Measurements from ENCODE around the gene IGF2R.

The IGF2R gene

DNA sequence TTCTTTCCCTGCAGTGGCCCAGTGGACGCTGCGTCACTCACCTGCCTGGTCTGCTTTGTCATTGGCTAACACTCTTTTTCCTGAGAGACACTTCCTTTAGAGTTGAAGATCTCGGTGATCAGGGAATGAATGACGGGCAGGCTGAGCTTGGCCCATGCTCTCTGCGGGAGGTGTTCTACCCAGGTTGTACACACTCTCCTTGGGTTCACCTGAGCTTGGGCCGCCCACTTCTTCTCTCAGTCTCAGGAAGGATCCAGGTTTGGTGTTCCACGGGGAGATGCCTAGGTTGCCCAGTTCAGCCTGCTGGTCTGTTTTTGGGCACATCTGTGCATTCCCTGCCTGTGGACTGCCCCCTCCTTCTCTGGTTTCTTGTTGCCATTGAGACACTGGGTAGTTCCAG, 86.0 kb downstream of the IGF2R start:
- DNase-seq = no peak
- Histone ChIP-seq H3K27me3 (replicated peaks; ENCODE audit: control insufficient read depth, insufficient read depth, low read length, poor library complexity, severe bottlenecking) (no peaks in the 10 kb centered on the region), H3K4me3 (ENCODE audit: insufficient read depth, low read depth, low read length, poor library complexity, severe bottlenecking) (no peak overlapping the region), H3K36me3 (ENCODE audit: control insufficient read depth, insufficient read depth, low read length) (peaks cover 71% of the 10 kb centered on the region), H3K27ac (ENCODE audit: insufficient read depth, low read length, poor library complexity, severe bottlenecking) (no peak overlapping the region), H3K9me3 (ENCODE audit: control insufficient read depth, low read length) (no peaks in the 10 kb centered on the region), H3K4me1 (ENCODE audit: control insufficient read depth, insufficient read depth, low read length, poor library complexity, severe bottlenecking) (no peaks in the 10 kb centered on the region)

DNA sequence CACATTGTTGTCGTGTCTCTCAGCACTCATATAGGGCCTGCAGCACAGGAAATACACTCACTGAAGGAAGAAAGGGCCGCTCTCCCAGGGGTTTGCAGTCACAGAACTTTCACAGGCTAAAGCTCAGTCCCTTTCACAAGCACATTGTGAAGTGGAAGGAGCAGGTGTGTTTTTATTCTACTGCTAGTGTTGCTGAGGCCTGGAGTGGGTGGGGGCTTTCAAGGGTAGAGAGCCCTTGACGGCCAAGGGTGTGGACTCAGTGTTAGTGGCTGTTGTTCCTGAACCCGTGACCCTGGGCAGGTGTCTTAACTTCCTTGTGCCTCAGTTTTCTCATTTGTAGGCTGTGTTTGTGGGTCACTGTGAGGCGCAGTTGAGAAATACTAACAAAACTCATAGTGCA, 86.5 kb downstream of the IGF2R start:
- H3K27ac ChIP-seq (ENCODE audit: insufficient read depth, low read length, poor library complexity, severe bottlenecking) = no peak overlapping the region
- no peaks in the 10 kb centered on the region for H3K27me3 ChIP-seq (replicated peaks; ENCODE audit: control insufficient read depth, insufficient read depth, low read length, poor library complexity, severe bottlenecking)
- H3K36me3 ChIP-seq (ENCODE audit: control insufficient read depth, insufficient read depth, low read length) = peaks cover 70% of the 10 kb centered on the region
- no peaks in the 10 kb centered on the region for H3K9me3 ChIP-seq (ENCODE audit: control insufficient read depth, low read length)
- no peak overlapping the region for H3K4me3 ChIP-seq (ENCODE audit: insufficient read depth, low read depth, low read length, poor library complexity, severe bottlenecking)
- H3K4me1 ChIP-seq (ENCODE audit: control insufficient read depth, insufficient read depth, low read length, poor library complexity, severe bottlenecking) = no peaks in the 10 kb centered on the region
- DNase-seq = no peak

DNA sequence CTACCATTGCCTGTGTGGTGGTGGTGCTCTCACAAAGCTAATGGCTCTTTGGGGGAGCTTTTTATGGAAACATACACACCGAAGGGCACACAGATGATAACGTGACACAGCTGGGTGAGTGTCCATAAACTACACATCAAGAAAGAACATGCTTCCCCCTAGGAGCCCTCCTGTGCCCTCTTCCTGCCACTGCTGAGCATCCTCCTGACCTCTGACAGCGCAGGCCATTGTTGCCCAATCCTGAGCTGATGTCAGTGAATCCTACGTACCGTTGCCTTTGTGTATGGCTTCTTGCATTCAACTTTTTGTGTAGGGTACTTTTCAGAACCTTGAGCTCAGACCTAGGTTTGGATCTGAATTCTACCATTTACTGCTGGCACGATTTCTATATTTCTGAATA, 86.9 kb downstream of the IGF2R start:
- H3K27ac ChIP-seq (ENCODE audit: insufficient read depth, low read length, poor library complexity, severe bottlenecking) = no peak overlapping the region
- DNase-seq = no peak
- H3K27me3 ChIP-seq (replicated peaks; ENCODE audit: control insufficient read depth, insufficient read depth, low read length, poor library complexity, severe bottlenecking) = no peaks in the 10 kb centered on the region
- H3K36me3 ChIP-seq (ENCODE audit: control insufficient read depth, insufficient read depth, low read length) = peaks cover 70% of the 10 kb centered on the region
- no peaks in the 10 kb centered on the region for H3K4me1 ChIP-seq (ENCODE audit: control insufficient read depth, insufficient read depth, low read length, poor library complexity, severe bottlenecking)
- no peaks in the 10 kb centered on the region for H3K9me3 ChIP-seq (ENCODE audit: control insufficient read depth, low read length)
- H3K4me3 ChIP-seq (ENCODE audit: insufficient read depth, low read depth, low read length, poor library complexity, severe bottlenecking) = no peak overlapping the region

DNA sequence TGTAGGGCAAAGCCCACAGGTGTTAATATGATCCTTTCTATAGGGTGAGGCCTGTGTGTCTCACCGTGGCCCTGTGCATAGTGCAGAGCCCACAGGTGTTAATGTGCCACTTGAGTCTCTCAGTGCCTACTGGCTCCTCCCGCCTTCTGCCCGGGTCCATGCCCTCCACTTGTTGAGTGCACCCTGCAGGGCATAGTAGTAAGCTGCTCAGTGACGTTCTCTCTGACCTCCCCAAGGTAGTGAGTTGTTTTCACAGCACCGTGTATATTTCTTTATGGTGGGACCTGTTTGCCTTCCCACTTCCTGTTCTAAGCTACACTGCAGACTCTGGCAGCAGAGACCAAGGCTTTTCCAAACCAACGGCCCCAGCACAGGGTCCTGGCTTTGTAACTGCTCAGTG, 88.2 kb downstream of the IGF2R start:
- H3K9me3 ChIP-seq (ENCODE audit: control insufficient read depth, low read length) = no peaks in the 10 kb centered on the region
- DNase-seq = no peak
- no peak overlapping the region for H3K4me3 ChIP-seq (ENCODE audit: insufficient read depth, low read depth, low read length, poor library complexity, severe bottlenecking)
- H3K27me3 ChIP-seq (replicated peaks; ENCODE audit: control insufficient read depth, insufficient read depth, low read length, poor library complexity, severe bottlenecking) = no peaks in the 10 kb centered on the region
- H3K27ac ChIP-seq (ENCODE audit: insufficient read depth, low read length, poor library complexity, severe bottlenecking) = no peak overlapping the region
- H3K4me1 ChIP-seq (ENCODE audit: control insufficient read depth, insufficient read depth, low read length, poor library complexity, severe bottlenecking) = no peaks in the 10 kb centered on the region
- peaks cover 79% of the 10 kb centered on the region for H3K36me3 ChIP-seq (ENCODE audit: control insufficient read depth, insufficient read depth, low read length)

DNA sequence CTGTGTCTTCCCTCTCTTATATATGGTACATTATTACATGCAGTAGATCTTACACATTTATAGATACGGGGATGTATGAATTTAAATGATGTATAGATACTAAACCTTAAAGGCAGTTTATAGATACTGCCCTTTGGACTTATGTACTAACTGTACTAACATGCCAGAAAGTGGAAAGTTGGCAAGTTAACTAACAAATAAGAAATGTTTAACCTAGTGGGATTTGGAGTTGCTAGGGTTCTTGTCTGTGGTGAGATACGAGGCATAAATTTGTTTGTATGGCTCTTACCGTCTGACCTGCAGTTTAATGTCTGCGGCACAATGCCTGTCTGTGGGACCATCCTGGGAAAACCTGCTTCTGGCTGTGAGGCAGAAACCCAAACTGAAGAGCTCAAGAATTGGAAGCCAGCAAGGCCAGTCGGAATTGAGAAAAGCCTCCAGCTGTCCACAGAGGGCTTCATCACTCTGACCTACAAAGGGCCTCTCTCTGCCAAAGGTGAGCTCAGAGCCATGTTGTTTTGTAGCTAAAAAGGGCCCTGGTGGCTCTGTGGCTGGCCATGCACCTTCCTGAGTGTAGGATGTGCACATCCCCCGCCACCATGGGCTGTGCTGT, 89.8 kb downstream of the IGF2R start:
- Histone ChIP-seq H3K27ac (ENCODE audit: insufficient read depth, low read length, poor library complexity, severe bottlenecking) (no peak overlapping the region), H3K4me3 (ENCODE audit: insufficient read depth, low read depth, low read length, poor library complexity, severe bottlenecking) (no peak overlapping the region), H3K9me3 (ENCODE audit: control insufficient read depth, low read length) (no peaks in the 10 kb centered on the region), H3K4me1 (ENCODE audit: control insufficient read depth, insufficient read depth, low read length, poor library complexity, severe bottlenecking) (no peaks in the 10 kb centered on the region), H3K27me3 (replicated peaks; ENCODE audit: control insufficient read depth, insufficient read depth, low read length, poor library complexity, severe bottlenecking) (no peaks in the 10 kb centered on the region), H3K36me3 (ENCODE audit: control insufficient read depth, insufficient read depth, low read length) (peaks cover 89% of the 10 kb centered on the region)
- DNase-seq = no peak

DNA sequence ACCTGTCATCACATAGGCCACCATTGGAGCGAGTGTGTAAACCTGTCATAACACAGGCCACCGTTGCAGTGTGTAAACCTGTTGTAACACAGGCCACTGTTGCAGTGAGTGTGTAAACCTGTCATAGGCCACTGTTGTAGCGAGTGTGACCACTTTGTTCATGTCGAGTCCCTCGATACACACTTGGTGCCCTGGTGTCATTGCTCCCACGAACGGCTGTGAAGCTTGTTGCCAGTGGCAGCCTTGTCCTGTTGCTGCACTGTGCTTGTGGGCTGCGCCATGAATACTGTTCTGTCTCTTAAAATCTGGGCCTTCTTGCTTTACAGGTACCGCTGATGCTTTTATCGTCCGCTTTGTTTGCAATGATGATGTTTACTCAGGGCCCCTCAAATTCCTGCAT, 91.3 kb downstream of the IGF2R start:
- Histone ChIP-seq H3K4me1 (ENCODE audit: control insufficient read depth, insufficient read depth, low read length, poor library complexity, severe bottlenecking) (no peaks in the 10 kb centered on the region), H3K4me3 (ENCODE audit: insufficient read depth, low read depth, low read length, poor library complexity, severe bottlenecking) (no peak overlapping the region), H3K27me3 (replicated peaks; ENCODE audit: control insufficient read depth, insufficient read depth, low read length, poor library complexity, severe bottlenecking) (no peaks in the 10 kb centered on the region), H3K27ac (ENCODE audit: insufficient read depth, low read length, poor library complexity, severe bottlenecking) (no peak overlapping the region), H3K9me3 (ENCODE audit: control insufficient read depth, low read length) (no peaks in the 10 kb centered on the region), H3K36me3 (ENCODE audit: control insufficient read depth, insufficient read depth, low read length) (peaks cover 90% of the 10 kb centered on the region)
- no peak for DNase-seq

DNA sequence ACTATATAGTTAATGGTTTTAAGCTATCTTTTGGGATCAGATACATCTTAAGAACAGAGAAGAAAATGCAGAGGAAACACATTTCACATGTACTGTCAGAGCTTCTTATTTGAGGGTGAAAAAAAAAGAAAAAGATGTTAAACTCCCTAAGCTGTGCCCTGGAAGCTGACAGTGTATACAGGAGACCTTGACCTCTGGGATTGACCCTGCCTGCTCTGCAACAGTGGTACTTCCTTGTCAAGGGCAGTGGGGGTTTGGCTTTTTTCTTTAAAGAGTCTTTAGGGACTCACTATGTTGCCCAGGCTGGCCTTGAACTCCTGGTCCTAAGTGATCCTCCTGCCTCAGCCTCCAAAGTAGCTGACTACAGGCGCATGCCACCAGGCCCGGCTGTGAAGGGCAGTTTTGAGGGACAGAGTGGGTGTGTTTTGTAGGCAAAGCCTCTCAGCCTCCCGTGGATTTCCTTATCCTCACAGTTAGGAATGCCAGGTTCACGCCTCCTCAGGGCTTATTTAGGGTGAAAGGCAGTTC, 92.1 kb downstream of the IGF2R start:
- no peaks in the 10 kb centered on the region for H3K9me3 ChIP-seq (ENCODE audit: control insufficient read depth, low read length)
- no peak overlapping the region for H3K4me3 ChIP-seq (ENCODE audit: insufficient read depth, low read depth, low read length, poor library complexity, severe bottlenecking)
- H3K36me3 ChIP-seq (ENCODE audit: control insufficient read depth, insufficient read depth, low read length) = peaks cover 85% of the 10 kb centered on the region

DNA sequence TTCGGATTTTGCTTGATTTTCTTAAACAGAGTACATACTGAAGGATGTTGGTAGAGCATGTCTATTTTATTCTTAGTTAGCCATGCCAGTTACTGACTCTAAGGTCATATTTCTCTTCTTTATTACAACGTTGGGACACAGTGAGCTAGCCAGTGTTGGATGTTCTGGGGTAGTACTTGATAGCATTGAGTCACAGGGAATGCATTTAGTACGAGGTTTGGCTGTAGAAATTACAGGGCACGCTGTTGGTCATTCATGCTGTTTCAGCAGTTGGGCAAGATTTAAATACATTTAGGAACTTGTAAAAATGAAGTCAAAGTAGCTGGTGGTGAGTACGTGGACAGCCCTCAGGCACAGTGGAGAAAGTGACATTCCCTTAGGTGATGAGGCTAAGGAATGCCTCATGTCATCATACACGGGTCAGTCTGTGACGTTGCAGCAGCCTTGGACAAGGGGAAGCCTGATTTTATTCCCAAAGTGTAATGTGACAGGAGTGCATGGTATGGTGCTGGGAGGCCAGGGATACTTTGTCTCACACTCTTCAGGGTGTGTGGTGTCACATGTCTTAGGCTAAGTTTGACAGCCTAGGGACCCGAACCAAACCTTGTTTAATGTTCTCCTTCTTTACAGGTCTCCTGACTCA, 95.0 kb downstream of the IGF2R start:
- Histone ChIP-seq H3K36me3 (ENCODE audit: control insufficient read depth, insufficient read depth, low read length) (peaks cover 70% of the 10 kb centered on the region), H3K27me3 (replicated peaks; ENCODE audit: control insufficient read depth, insufficient read depth, low read length, poor library complexity, severe bottlenecking) (no peaks in the 10 kb centered on the region), H3K4me1 (ENCODE audit: control insufficient read depth, insufficient read depth, low read length, poor library complexity, severe bottlenecking) (peaks cover 5% of the 10 kb centered on the region), H3K4me3 (ENCODE audit: insufficient read depth, low read depth, low read length, poor library complexity, severe bottlenecking) (no peak overlapping the region), H3K9me3 (ENCODE audit: control insufficient read depth, low read length) (no peaks in the 10 kb centered on the region), H3K27ac (ENCODE audit: insufficient read depth, low read length, poor library complexity, severe bottlenecking) (no peak overlapping the region)
- no peak for DNase-seq

More for the DNA sequence above, 92.1 kb downstream of the IGF2R start:
- H3K4me1 ChIP-seq (ENCODE audit: control insufficient read depth, insufficient read depth, low read length, poor library complexity, severe bottlenecking) = no peaks in the 10 kb centered on the region
- H3K27me3 ChIP-seq (replicated peaks; ENCODE audit: control insufficient read depth, insufficient read depth, low read length, poor library complexity, severe bottlenecking) = no peaks in the 10 kb centered on the region
- DNase-seq = no peak
- no peak overlapping the region for H3K27ac ChIP-seq (ENCODE audit: insufficient read depth, low read length, poor library complexity, severe bottlenecking)

DNA sequence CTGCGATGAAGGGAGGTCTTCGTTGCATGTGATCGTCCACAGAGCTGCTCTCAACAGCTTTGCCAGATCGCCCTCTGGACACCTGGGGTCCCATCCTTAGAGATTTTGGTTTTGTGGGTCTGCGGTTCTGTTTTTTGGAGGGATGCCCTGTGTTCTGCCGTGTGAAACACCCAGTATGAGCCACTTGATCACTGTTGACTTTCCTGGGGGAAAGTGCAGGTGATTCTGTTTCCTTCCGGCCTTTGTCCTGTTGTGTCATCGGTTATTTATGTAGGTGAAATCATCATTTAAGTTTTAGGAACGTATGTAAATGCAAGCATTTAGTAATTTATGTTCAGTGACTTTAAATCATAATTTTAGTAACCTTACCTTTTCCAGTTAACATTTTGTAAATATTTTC, 96.3 kb downstream of the IGF2R start:
- H3K4me1 ChIP-seq (ENCODE audit: control insufficient read depth, insufficient read depth, low read length, poor library complexity, severe bottlenecking) = peaks cover 11% of the 10 kb centered on the region
- peaks cover 68% of the 10 kb centered on the region for H3K36me3 ChIP-seq (ENCODE audit: control insufficient read depth, insufficient read depth, low read length)

DNA sequence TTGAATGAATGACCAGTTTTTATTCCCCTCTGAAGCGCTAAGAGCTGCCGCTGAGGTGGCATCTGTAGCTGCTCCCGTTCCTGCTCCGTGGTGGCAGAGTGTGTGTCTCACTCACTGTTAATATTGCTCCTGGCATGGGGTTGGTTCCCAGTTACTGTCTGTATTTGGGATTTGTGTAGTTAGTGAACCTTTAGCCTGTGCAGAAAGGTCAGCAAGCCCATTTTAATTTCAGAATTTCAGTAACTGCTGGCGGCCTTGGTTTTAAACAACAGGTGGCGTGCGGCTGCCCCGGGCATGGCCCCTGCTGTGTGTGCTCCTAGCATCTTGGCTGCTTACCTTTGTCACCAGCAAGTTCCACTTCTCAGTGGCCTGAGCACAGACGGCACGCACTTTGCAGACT, 98.7 kb downstream of the IGF2R start:
- no peaks in the 10 kb centered on the region for H3K27me3 ChIP-seq (replicated peaks; ENCODE audit: control insufficient read depth, insufficient read depth, low read length, poor library complexity, severe bottlenecking)
- H3K4me3 ChIP-seq (ENCODE audit: insufficient read depth, low read depth, low read length, poor library complexity, severe bottlenecking) = no peak overlapping the region
- H3K9me3 ChIP-seq (ENCODE audit: control insufficient read depth, low read length) = no peaks in the 10 kb centered on the region
- H3K27ac ChIP-seq (ENCODE audit: insufficient read depth, low read length, poor library complexity, severe bottlenecking) = no peak overlapping the region
- peaks cover 68% of the 10 kb centered on the region for H3K36me3 ChIP-seq (ENCODE audit: control insufficient read depth, insufficient read depth, low read length)
- no peak for DNase-seq
- peaks cover 11% of the 10 kb centered on the region for H3K4me1 ChIP-seq (ENCODE audit: control insufficient read depth, insufficient read depth, low read length, poor library complexity, severe bottlenecking)

More for the DNA sequence above, 96.3 kb downstream of the IGF2R start:
- Histone ChIP-seq H3K27me3 (replicated peaks; ENCODE audit: control insufficient read depth, insufficient read depth, low read length, poor library complexity, severe bottlenecking) (no peaks in the 10 kb centered on the region), H3K27ac (ENCODE audit: insufficient read depth, low read length, poor library complexity, severe bottlenecking) (no peak overlapping the region), H3K4me3 (ENCODE audit: insufficient read depth, low read depth, low read length, poor library complexity, severe bottlenecking) (no peak overlapping the region), H3K9me3 (ENCODE audit: control insufficient read depth, low read length) (no peaks in the 10 kb centered on the region)
- no peak for DNase-seq
